Activated effector memory CD4-positive, alpha-beta T cell treated with Interleukin-2 at 50 U/mL for 16 hours (primary cell): ENCODE measurements around the gene SCN2B.

ENCODE experiments used
- DNase-seq: peaks from one replicate; pipeline ENCODE4 v3.0.0-alpha.2; 2020

Gene SCN2B

GRCh38 chr11:118132385-118133151 lies 43.9 kb downstream of the SCN2B start:
- no peak for DNase-seq

GRCh38 chr11:118129471-118130172 lies 46.8 kb downstream of the SCN2B start:
- DNase-seq, result no peak

- DNase-seq, result no peak
Observed at GRCh38 chr11:118128721-118129470, 47.5 kb downstream of the SCN2B start.

- DNase-seq, result no peak
Observed at GRCh38 chr11:118128310-118128709, 48.1 kb downstream of the SCN2B start.

GRCh38 chr11:118126082-118126838 lies 50.2 kb downstream of the SCN2B start:
- DNase-seq, result no peak

DNA sequence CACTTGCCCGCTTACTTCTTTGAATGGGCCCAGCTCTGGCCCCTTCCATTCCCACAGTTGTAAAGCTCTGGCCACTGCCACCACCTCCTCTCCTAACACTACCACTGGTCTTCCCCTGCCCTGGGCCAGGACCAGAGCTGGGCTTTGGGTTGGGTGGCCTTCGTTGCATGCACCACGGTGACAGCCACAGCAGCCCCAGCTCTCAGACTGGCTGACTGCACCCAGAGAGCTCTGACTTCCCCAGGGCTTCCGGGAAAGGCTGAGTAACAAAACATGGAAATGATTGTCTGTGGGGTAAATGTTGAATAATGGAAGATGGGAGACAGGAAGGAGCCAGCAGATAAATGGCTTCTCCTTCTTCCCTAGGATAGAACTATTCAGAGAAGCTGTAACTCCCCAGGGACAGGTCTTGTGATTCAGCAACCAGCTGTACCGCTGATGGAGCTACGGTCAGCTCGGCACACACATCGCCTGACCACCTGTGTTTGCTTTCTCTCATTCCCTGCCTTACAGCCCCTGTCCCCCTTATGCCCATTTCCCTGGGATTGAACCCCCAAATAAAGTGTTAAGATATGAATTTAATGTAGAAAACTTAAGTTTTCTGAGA lies 51.4 kb downstream of the SCN2B start:
- no peak for DNase-seq

GRCh38 chr11:118120793-118121192 lies 55.6 kb downstream of the SCN2B start:
- DNase-seq, result no peak

DNA sequence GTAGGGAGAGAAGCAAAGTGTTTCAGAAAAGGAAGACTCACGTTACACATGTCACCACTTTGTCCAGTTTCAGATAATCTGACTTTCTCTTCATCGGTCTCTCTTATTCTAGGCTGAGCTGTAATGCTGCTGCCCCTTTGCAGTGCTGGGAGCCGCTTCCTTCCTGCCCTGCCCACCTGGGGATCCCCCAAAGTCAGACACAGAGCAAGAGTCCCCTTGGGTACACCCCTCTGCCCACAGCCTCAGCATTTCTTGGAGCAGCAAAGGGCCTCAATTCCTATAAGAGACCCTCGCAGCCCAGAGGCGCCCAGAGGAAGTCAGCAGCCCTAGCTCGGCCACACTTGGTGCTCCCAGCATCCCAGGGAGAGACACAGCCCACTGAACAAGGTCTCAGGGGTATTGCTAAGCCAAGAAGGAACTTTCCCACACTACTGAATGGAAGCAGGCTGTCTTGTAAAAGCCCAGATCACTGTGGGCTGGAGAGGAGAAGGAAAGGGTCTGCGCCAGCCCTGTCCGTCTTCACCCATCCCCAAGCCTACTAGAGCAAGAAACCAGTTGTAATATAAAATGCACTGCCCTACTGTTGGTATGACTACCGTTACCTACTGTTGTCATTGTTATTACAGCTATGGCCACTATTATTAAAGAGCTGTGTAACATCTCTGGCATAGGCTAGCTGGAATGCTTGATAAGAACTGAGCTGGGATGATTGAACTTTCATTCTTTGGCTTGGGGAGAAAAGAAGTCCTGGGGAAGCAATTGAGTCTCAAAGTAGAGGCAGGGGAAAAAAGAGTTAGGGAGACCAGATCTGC lies 58.4 kb downstream of the SCN2B start:
- DNase-seq, result no peak

- peak; percentile 2 for DNase-seq
Observed at GRCh38 chr11:118115048-118115447, 61.4 kb downstream of the SCN2B start.

DNA sequence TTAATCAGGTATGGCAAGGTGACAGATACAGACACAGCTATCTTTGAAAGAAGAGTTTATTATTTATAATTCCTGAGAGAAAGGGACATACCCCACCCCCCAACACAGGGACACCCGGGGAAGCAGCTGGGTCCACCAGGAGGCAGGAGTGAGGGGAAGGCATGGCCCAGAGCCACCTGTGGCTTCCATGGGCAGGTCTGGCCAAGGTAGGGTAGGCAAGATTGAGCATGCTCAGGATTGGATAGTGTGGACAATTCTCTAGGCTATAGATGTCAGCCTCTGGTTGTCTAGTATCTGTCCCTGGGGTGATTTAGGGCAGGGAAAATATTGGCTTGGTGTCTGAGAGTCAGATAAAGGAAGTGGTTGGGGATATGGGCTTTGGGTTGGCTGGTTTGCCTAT lies 62.2 kb downstream of the SCN2B start:
- no peak for DNase-seq

DNA sequence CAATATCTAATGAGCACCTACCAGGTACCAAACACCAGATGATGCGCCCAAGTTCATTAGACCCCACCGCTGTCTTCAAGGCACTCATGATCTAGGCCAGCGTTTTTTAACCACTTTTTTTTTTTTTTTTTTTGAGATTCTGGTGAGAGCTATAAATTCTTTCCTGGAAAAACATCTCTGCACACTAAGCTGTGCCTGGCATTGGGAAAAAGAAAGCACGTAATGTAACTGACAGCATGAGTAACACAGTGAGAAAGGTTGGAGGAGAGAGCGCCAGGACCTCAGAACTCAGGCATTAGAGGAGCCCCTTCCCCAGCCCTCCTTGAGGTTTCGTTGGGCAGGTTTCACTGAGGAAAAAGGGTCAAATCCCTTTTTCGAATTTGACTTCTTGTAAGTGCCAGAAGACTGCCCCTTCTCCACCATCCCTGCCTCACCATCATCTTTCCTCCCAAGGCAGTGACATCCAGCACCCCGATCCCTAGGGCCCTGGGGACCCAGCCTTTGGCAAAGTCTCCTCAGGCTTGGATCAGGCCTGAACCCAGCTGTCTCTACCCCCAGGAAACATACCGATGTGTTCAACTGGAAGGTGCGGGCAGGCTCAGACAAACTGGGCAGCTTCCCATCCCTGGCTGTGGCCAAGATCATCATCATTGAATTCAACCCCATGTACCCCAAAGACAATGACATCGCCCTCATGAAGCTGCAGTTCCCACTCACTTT lies 63.6 kb downstream of the SCN2B start:
- DNase-seq, result no peak
